WTC11 (cell line): Measurements from ENCODE around the gene CD9. TPM values are rescaled to one million over a fixed set of nuclear protein-coding genes. Genes with fewer than 3 reads are reported as not detected.

Experiments used
- ATAC-seq: fragments of 200-7000 bp; cut with Tn5 transposase; 2 replicates; pipeline ENCODE4 v1.10.0; 2021; ENCODE audit warnings: mild to moderate bottlenecking, moderate library complexity
- CTCF ChIA-PET: fragments of 300-600 bp; sonication (Branson Sonifier 250); formaldehyde crosslinking; loops from one replicate; lab custom pipeline; 2021; ENCODE audit warnings: antibody characterized with exemption; lab: Charles Lee
- POLR2A ChIA-PET: fragments of 350-600 bp; sonication (Branson Sonifier 250); formaldehyde crosslinking; loops from one replicate; lab custom pipeline; 2021; ENCODE audit warnings: antibody characterized with exemption; lab: Charles Lee
- DNase-seq: peaks from one replicate; pipeline ENCODE4 v3.0.0; 2021; ENCODE audit warnings: low spot score
- H3K27ac Mint-ChIP-seq: 2 replicates; pipeline ENCODE4 v1.8.0; 2021; ENCODE audit warnings: mixed read lengths
- H3K27me3 Mint-ChIP-seq: 2 replicates; pipeline ENCODE4 v1.8.0; 2021; ENCODE audit warnings: low read depth, mild to moderate bottlenecking, moderate library complexity, mixed read lengths
- H3K36me3 Mint-ChIP-seq: 2 replicates; pipeline ENCODE4 v1.8.0; 2021; ENCODE audit warnings: mixed read lengths
- H3K4me1 Mint-ChIP-seq: 2 replicates; pipeline ENCODE4 v1.8.0; 2022; ENCODE audit warnings: mixed read lengths
- H3K4me3 Mint-ChIP-seq: 2 replicates; pipeline ENCODE4 v1.8.0; 2021; ENCODE audit warnings: mild to moderate bottlenecking, moderate library complexity, mixed read lengths
- H3K9me3 Mint-ChIP-seq: 2 replicates; pipeline ENCODE4 v1.8.0; 2021; ENCODE audit warnings: mixed read lengths
- AR ChIP-seq: fragments of 250-450 bp; sonication (Bioruptor Pico); IDR thresholded peaks from 2 replicates; pipeline ENCODE4 v1.9.0; 2021; ENCODE audit warnings: mild to moderate bottlenecking
- ARID4B ChIP-seq: sonication (generic); formaldehyde crosslinking; IDR thresholded peaks from 2 replicates; pipeline ENCODE4 v1.8.0; 2023; ENCODE audit warnings: missing genetic modification reagents, mild to moderate bottlenecking, borderline replicate concordance
- ATF1 ChIP-seq: sonication (generic); formaldehyde crosslinking; IDR thresholded peaks from 2 replicates; pipeline ENCODE4 v1.8.1; 2023; ENCODE audit warnings: mild to moderate bottlenecking, moderate library complexity, missing genetic modification reagents
- ATF2 ChIP-seq: sonication (generic); formaldehyde crosslinking; IDR thresholded peaks from 2 replicates; pipeline ENCODE4 v1.8.1; 2022; ENCODE audit warnings: low read depth, missing genetic modification reagents, borderline replicate concordance
- CTCF ChIP-seq: fragments of 200-600 bp; IDR thresholded peaks from 2 replicates; pipeline ENCODE4 v1.8.0; 2022; ENCODE audit warnings: antibody characterized with exemption
- ESRRA ChIP-seq: sonication (generic); formaldehyde crosslinking; IDR thresholded peaks from 2 replicates; pipeline ENCODE4 v1.8.1; 2022; ENCODE audit warnings: mild to moderate bottlenecking, missing genetic modification reagents, borderline replicate concordance
- ETV6 ChIP-seq: sonication (generic); formaldehyde crosslinking; IDR thresholded peaks from 2 replicates; pipeline ENCODE4 v1.8.1; 2022; ENCODE audit warnings: mild to moderate bottlenecking, missing genetic modification reagents
- FOXK1 ChIP-seq: sonication (generic); formaldehyde crosslinking; IDR thresholded peaks from 2 replicates; pipeline ENCODE4 v1.8.0; 2022; ENCODE audit warnings: mild to moderate bottlenecking, moderate library complexity, missing genetic modification reagents
- HMGXB4 ChIP-seq: sonication (generic); formaldehyde crosslinking; IDR thresholded peaks from 2 replicates; pipeline ENCODE4 v1.8.1; 2023; ENCODE audit warnings: mild to moderate bottlenecking, moderate library complexity, missing genetic modification reagents
- KAT7 ChIP-seq: sonication (generic); formaldehyde crosslinking; IDR thresholded peaks from 2 replicates; pipeline ENCODE4 v1.8.1; 2023; ENCODE audit warnings: missing genetic modification reagents, mild to moderate bottlenecking, borderline replicate concordance
- OVOL2 ChIP-seq: fragments of 250-450 bp; sonication (Bioruptor Pico); IDR thresholded peaks from 2 replicates; pipeline ENCODE4 v1.9.0; 2021; ENCODE audit warnings: mild to moderate bottlenecking, borderline replicate concordance
- SMAD4 ChIP-seq: sonication (generic); formaldehyde crosslinking; IDR thresholded peaks from 2 replicates; pipeline ENCODE4 v1.8.0; 2022; ENCODE audit warnings: mild to moderate bottlenecking, missing genetic modification reagents
- TEAD1 ChIP-seq: sonication (generic); formaldehyde crosslinking; IDR thresholded peaks from 2 replicates; pipeline ENCODE4 v1.8.0; 2022; ENCODE audit warnings: mild to moderate bottlenecking, missing genetic modification reagents
- USF2 ChIP-seq: sonication (generic); formaldehyde crosslinking; IDR thresholded peaks from 2 replicates; pipeline ENCODE4 v1.8.1; 2023; ENCODE audit warnings: mild to moderate bottlenecking, missing genetic modification reagents, moderate library complexity
- ZMAT4 ChIP-seq: fragments of 250-450 bp; sonication (Bioruptor Pico); IDR thresholded peaks from 2 replicates; pipeline ENCODE4 v1.9.0; 2021; ENCODE audit warnings: mild to moderate bottlenecking
- ZNF138 ChIP-seq: sonication (generic); formaldehyde crosslinking; conservative IDR thresholded peaks from 2 replicates; pipeline ENCODE4 v1.8.1; 2022; ENCODE audit warnings: mild to moderate bottlenecking, moderate library complexity, missing genetic modification reagents
- ZNF219 ChIP-seq: sonication (generic); formaldehyde crosslinking; IDR thresholded peaks from 2 replicates; pipeline ENCODE4 v1.8.0; 2023; ENCODE audit warnings: missing genetic modification reagents, mild to moderate bottlenecking, borderline replicate concordance
- ZNF317 ChIP-seq: sonication (generic); formaldehyde crosslinking; IDR thresholded peaks from 2 replicates; pipeline ENCODE4 v1.8.1; 2023; ENCODE audit warnings: low read depth, mild to moderate bottlenecking, moderate library complexity, missing genetic modification reagents, borderline replicate concordance
- ZNF423 ChIP-seq: fragments of 250-450 bp; sonication (Bioruptor Pico); IDR thresholded peaks from 2 replicates; pipeline ENCODE4 v2.1.2; 2022; ENCODE audit warnings: mild to moderate bottlenecking, moderate library complexity
- ZNF512 ChIP-seq: sonication (generic); formaldehyde crosslinking; IDR thresholded peaks from 2 replicates; pipeline ENCODE4 v1.8.1; 2022; ENCODE audit warnings: missing genetic modification reagents, borderline replicate concordance
- total RNA-seq: library from RNA; stranded (reverse); gene quantifications from 3 replicates; pipeline ENCODE4 v1.2.3, GENCODE V29; 2021

CD9 gene
- total RNA-seq, 1 experiment from 2014 or later: 260 TPM

GRCh38 chr12:6166808-6167207, 33.4 kb upstream of the CD9 start:
- ChIA-PET CTCF (no interaction called here), POLR2A (no interaction called here)
- no peak for TF ChIP-seq ESRRA
- no peak for TF ChIP-seq ARID4B (CRISPR knock-in tag)
- no peak for TF ChIP-seq OVOL2 (CRISPR knock-in tag)
- no peak for TF ChIP-seq ZNF512
- no peak for TF ChIP-seq CTCF
- TF ChIP-seq ZMAT4: no peak
- TF ChIP-seq ATF2 (CRISPR knock-in tag): no peak
- no peak for TF ChIP-seq HMGXB4 (CRISPR knock-in tag)
- no peak for TF ChIP-seq ZNF423 (CRISPR knock-in tag)
- TF ChIP-seq USF2 (CRISPR knock-in tag): no peak
- no peak for TF ChIP-seq KAT7
- TF ChIP-seq SMAD4 (CRISPR knock-in tag): no peak
- TF ChIP-seq ZNF138 (CRISPR knock-in tag): no peak
- no peak for TF ChIP-seq AR (CRISPR knock-in tag)
- TF ChIP-seq TEAD1 (CRISPR knock-in tag): no peak
- no peak for TF ChIP-seq FOXK1 (CRISPR knock-in tag)
- no peak for TF ChIP-seq ZNF219
- TF ChIP-seq ATF1 (CRISPR knock-in tag): no peak
- no peak for TF ChIP-seq ZNF317 (CRISPR knock-in tag)
- no peak for TF ChIP-seq ETV6
- no peaks in the 10 kb centered on the region for H3K4me1 Mint-ChIP-seq
- H3K36me3 Mint-ChIP-seq: no peaks in the 10 kb centered on the region
- H3K9me3 Mint-ChIP-seq: 0 out of 2 replicates have a peak, but pooled peaks cover 5% of the 10 kb centered on the region
- H3K27ac Mint-ChIP-seq: no peak overlapping the region
- no peaks in the 10 kb centered on the region for H3K27me3 Mint-ChIP-seq
- H3K4me3 Mint-ChIP-seq: no peak overlapping the region
- no peak for DNase-seq
- ATAC-seq: no peak
